ENCODE results near the gene FBLIM1.
A peak's percentile ranks its signal among the peaks of the same experiment; 100 is the strongest.
"Not testable (repeated sequence)": the region's sequence is repeated elsewhere in the genome, so short reads cannot be mapped to it uniquely, and the experiment has no call there.

The FBLIM1 gene

GRCh38 chr1:15820478-15820877 lies 61.9 kb downstream of the FBLIM1 start:
- no peak for DNase-seq

DNA sequence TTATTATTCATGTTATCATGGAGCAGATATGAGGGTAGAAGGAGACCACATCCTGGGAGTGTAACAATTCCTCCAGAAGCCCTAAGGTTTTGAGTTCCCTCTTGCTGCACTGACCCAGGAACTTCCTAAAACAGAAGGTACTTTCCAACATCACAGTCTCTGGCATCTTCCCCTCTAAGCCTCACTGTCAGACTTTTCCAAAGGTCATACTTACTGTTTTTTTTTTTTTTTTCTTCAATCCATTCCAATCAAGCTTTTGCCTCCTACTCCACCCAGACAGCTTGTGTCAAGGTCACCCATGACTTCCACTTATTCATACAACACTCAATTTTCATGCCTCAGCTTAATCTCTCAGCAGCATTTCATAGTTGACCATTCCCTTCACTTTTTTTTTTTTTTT lies 67.2 kb downstream of the FBLIM1 start:
- peak; percentile 55 to 92 for DNase-seq

DNA sequence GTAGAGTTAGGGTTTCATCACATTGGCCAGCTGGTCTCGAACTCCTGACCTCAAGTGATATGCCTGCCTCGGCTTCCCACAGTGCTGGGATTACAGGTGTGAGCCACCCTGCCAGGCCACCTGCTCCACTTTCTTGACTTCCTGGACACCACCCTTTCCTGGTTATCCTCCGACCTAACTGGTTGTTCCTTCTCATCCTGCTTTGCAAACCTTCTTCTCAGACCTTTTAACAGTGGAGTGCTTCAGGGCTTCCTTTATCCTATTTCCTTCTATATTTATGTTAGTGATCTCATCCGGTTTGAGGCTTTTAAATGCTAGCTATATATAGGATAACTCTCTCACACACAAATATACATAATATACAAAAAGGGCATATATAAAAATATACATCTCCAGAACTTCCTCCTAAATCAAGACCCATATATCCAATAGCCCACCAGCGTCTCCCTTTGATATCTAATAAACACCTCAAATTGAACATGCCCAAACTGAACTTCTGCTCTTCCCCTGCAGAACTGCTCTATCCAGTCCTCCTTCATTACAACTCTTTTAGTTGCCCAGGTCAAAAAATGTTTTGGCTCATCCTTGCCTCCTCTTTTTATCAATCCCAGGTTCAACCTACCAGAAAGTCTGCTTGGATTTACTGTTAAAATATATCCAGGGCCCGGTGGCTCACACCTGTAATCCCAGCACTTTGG lies 68.4 kb downstream of the FBLIM1 start:
- no peak for DNase-seq

- DNase-seq = not testable (repeated sequence)
These were observed 69.0 kb downstream of the FBLIM1 start for GRCh38 chr1:15827567-15827966.

DNA sequence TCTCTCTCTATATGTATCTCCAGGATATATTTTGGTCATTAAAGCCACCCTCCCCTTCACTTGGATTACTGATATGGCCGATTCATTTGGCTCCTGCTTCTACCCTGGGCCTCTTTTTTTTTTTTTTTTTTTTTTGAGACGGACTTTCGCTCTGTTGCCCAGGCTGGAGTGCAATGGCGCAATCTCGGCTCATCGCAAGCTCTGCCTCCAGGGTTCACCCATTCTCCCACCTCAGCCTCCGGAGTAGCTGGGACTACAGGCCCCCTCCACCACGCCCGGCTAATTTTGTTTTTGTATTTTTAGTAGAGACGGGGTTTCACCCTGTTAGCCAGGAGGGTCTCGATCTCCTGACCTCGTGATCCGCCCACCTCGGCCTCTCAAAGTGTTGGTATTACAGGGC lies 70.3 kb downstream of the FBLIM1 start:
- DNase-seq = not testable (repeated sequence)

GRCh38 chr1:15830258-15830657 lies 71.7 kb downstream of the FBLIM1 start:
- DNase-seq = no peak

DNA sequence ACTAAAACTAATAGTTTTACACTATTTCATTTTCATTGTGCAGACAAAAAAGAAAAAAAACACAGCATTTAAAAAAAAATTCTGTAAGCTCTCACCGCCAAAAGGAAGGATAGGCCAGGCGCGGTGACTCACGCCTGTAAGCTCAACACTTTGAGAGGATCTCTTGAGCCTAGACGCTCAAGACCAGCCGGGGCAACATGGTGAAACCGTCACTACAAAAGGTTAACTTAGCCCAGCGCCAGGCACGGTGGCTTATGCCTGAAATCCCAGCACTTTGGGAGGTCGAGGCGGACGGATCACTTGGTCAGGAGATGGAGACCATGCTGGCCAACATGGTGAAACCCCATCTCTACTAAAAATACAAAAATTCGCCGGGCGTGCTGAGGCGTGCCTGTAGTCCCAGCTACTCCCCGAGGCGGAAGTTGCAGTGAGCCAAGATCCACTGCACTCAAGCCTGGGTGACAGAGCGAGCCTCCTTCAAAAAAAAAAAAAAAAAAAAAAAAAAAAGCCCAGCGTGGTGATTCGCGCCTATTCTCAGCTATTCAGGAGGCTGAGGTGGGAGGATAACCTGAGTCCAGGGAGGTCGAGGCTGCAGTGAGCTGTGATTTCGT lies 74.6 kb downstream of the FBLIM1 start:
- peak; percentile 40 to 55 for DNase-seq

DNA sequence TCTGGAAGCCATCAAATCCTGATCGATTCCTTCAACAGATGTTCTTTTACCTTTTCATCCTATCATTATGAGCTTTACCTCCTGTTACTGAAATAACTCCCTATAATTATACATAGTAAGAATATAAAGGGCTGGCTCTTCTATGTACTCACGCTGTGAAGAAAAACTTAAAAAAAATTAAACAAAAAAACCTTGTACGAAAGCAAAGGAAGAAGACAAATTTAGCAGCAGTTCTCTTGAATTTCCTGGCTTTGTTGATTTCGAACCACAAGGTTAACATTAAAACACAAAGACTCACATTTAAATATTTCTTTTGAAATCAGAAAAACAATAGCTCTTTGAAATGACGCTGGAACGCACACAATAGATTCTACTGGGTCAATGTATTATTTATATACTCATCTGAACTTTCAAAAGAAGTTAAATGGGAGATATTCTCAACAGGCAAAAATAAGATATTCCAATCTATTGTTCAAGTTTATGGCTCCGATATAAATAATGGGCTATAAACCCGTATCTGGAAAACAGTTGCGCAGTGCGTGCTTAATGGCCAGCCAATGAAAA lies 75.3 kb downstream of the FBLIM1 start:
- DNase-seq = peak in 1 of 2 donors; percentile 15

GRCh38 chr1:15834406-15835204 lies 76.0 kb downstream of the FBLIM1 start:
- DNase-seq = peak; percentile 88 to 90

DNA sequence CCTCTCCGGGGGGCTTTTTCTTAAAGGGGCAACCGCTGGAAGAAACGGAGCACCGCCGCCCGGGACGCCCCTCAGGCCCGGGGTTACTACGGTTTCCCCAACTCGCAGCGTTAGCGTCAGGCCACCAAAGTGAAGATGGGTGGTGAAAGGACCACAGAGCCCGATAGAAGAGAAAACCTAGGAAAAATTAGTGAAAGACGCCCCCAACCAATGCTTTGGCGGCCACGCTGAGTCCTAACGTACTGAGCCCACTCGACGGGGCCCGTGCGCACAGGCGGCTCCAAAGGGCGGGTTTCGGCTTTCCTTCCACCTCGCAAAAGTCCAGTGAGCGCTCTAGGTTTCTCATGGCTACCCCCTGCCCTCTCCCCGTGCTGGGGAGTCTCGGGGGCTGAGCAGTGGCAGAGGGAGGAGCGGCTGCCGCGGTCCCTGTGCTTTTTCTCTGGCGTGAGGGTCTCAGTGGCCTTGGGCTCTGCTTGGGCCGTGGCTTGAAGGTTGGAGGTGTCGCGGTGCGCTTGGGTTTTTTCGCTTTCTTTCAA lies 76.7 kb downstream of the FBLIM1 start:
- DNase-seq = peak in 1 of 2 donors; percentile 18

DNA sequence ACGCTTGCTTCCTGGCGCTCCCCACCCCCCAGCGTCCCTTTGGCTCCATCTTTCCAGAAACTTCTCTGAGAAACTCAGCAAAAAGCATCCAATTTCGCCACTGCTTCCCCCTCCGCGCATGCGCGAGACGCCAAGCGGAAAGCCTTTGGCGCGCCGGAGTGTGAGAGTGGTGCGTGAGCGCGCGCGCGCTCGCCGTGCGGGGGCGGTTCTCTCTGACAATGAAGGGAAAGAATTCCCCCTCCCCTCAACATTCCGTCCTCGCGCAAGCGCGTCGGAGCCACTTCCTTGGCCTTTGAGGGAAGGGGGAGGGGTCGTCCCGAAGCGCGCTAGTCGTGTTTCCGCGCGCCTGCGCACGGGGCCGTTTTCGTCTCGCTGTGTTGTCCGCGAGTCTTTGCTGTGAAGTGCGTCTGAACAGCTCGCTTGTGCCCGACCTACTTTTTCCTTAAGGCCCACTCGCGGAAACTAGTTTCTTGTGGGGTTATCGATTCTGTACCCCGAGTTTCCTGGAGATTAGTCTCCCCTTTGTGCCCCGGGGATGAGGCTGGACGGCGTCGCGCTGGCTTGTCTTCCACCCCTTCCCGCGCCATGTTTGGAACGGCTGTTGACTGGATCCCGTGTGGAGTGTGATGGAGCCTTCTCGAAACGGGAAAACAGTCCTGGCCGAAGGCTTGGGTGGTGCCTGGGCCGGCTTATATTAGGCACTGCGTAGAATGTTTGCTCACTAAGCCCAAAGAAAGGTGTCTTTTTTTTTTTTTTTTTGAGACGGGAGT lies 77.3 kb downstream of the FBLIM1 start:
- peak; percentile 100 for DNase-seq
